ENCODE measurements around the gene CDKN2AIPNL. TPM values are rescaled to one million over a fixed set of nuclear protein-coding genes. Genes with fewer than 3 reads are reported as not detected.
"Not testable (repeated sequence)": the region's sequence is repeated elsewhere in the genome, so short reads cannot be mapped to it uniquely, and the experiment has no call there.

The CDKN2AIPNL gene
- total RNA-seq, 1 experiment from 2014 or later = 82.4 TPM

GRCh38 chr5:134380346-134380745 lies 31.3 kb downstream of the CDKN2AIPNL start:
- DNase-seq (ENCODE audit: unreplicated experiment) = no peak
- Mint-ChIP-seq H3K9me3 (ENCODE audit: unreplicated experiment) (no peaks in the 10 kb centered on the region), H3K36me3 (ENCODE audit: insufficient read depth, unreplicated experiment) (peaks cover 100% of the 10 kb centered on the region), H3K27me3 (ENCODE audit: insufficient read depth, unreplicated experiment) (no peaks in the 10 kb centered on the region), H3K4me1 (ENCODE audit: insufficient read depth, unreplicated experiment) (no peaks in the 10 kb centered on the region), H3K27ac (ENCODE audit: low read depth, unreplicated experiment) (no peak overlapping the region), H3K4me3 (ENCODE audit: unreplicated experiment) (no peak overlapping the region)
- no TSS peak for BruUV-seq (replicated peaks)
- ChIA-PET POLR2A (interaction anchor here (1.3 to 7.6 kb wide), 3 partner anchors 9 to 17 kb away, joined by 5 to 61 read pairs (median 6); partner anchors contain the start of gene UBE2B), CTCF (interaction anchor here (0.6 to 5.3 kb wide), 12 partner anchors 8 to 341 kb away, joined by 3 to 19 read pairs (median 6); partner anchors contain the start of gene UBE2B)
- intact Hi-C loops (cut with micrococcal nuclease) = no loop called here
- TF ChIP-seq CTCF (IDR thresholded peaks at IDR 0.05; ENCODE audit: unreplicated experiment) = no peak

- H3K36me3 Mint-ChIP-seq (ENCODE audit: insufficient read depth, unreplicated experiment) = peaks cover 78% of the 10 kb centered on the region
- no peak overlapping the region for H3K4me3 Mint-ChIP-seq (ENCODE audit: unreplicated experiment)
- H3K27me3 Mint-ChIP-seq (ENCODE audit: insufficient read depth, unreplicated experiment) = no peaks in the 10 kb centered on the region
- TF ChIP-seq CTCF (IDR thresholded peaks at IDR 0.05; ENCODE audit: unreplicated experiment) = peak; percentile 34
- H3K4me1 Mint-ChIP-seq (ENCODE audit: insufficient read depth, unreplicated experiment) = peaks cover 21% of the 10 kb centered on the region
- CTCF ChIA-PET = interaction anchor here (0.6 to 1.7 kb wide), 8 partner anchors 22 to 342 kb away, joined by 3 to 5 read pairs (median 4); partner anchors contain the start of gene CDKN2AIPNL
- H3K9me3 Mint-ChIP-seq (ENCODE audit: unreplicated experiment) = no peaks in the 10 kb centered on the region
- BruUV-seq (replicated peaks) = no TSS peak
- POLR2A ChIA-PET = interaction anchor here (0.6 to 4.8 kb wide), 8 partner anchors 10 to 199 kb away, joined by 3 to 94 read pairs (median 4); partner anchors contain the start of gene CDKN2AIPNL
- intact Hi-C loops (cut with micrococcal nuclease) = loop anchor here (5.0 kb wide), 1 partner anchor 138 kb away; no protein-coding TSS in a partner anchor
- DNase-seq (ENCODE audit: unreplicated experiment) = peak; percentile 24
- H3K27ac Mint-ChIP-seq (ENCODE audit: low read depth, unreplicated experiment) = no peak overlapping the region
These were observed 37.4 kb downstream of the CDKN2AIPNL start for GRCh38 chr5:134374232-134374631.

GRCh38 chr5:134373633-134374032 lies 38.0 kb downstream of the CDKN2AIPNL start:
- intact Hi-C loops (cut with micrococcal nuclease) = loop anchor here (5.0 kb wide), 1 partner anchor 139 kb away; no protein-coding TSS in a partner anchor
- not testable (repeated sequence) for H3K9me3 Mint-ChIP-seq (ENCODE audit: unreplicated experiment); DNase-seq (ENCODE audit: unreplicated experiment); H3K27me3 Mint-ChIP-seq (ENCODE audit: insufficient read depth, unreplicated experiment); H3K27ac Mint-ChIP-seq (ENCODE audit: low read depth, unreplicated experiment); BruUV-seq (replicated peaks)
- Mint-ChIP-seq H3K4me3 (ENCODE audit: unreplicated experiment) (peak overlapping the region; percentile 99), H3K4me1 (ENCODE audit: insufficient read depth, unreplicated experiment) (peaks cover 21% of the 10 kb centered on the region), H3K36me3 (ENCODE audit: insufficient read depth, unreplicated experiment) (peaks cover 72% of the 10 kb centered on the region)
- POLR2A ChIA-PET = interaction anchor here (2.4 to 4.8 kb wide), 2 partner anchors 10 to 36 kb away, joined by 9 to 94 read pairs; partner anchors contain the start of gene CDKN2AIPNL
- CTCF ChIA-PET = interaction anchor here (1.7 kb wide), 1 partner anchor 22 kb away, joined by 5 read pairs; no protein-coding TSS in a partner anchor

- Mint-ChIP-seq H3K4me3 (ENCODE audit: unreplicated experiment) (peak overlapping the region; percentile 99), H3K9me3 (ENCODE audit: unreplicated experiment) (no peaks in the 10 kb centered on the region), H3K27ac (ENCODE audit: low read depth, unreplicated experiment) (peak overlapping the region; percentile 99), H3K4me1 (ENCODE audit: insufficient read depth, unreplicated experiment) (peaks cover 26% of the 10 kb centered on the region), H3K36me3 (ENCODE audit: insufficient read depth, unreplicated experiment) (peaks cover 65% of the 10 kb centered on the region), H3K27me3 (ENCODE audit: insufficient read depth, unreplicated experiment) (no peaks in the 10 kb centered on the region)
- POLR2A ChIA-PET = interaction anchor here (0.5 to 7.8 kb wide), 51 partner anchors 9 to 387 kb away, joined by 3 to 169 read pairs (median 5); partner anchors contain the start of genes CAMLG, CDKN2AIPNL, DDX46 and JADE2
- DNase-seq (ENCODE audit: unreplicated experiment) = peak; percentile 76
- intact Hi-C loops (cut with micrococcal nuclease) = loop anchor here (1.0 to 5.0 kb wide), 6 partner anchors 41 to 205 kb away; no protein-coding TSS in a partner anchor
- CTCF ChIA-PET = interaction anchor here (0.6 to 3.4 kb wide), 22 partner anchors 8 to 1541 kb away, joined by 3 to 22 read pairs (median 4); partner anchors contain the start of genes CAMLG, CDKN2AIPNL, JADE2 and SHROOM1
- BruUV-seq (replicated peaks) = no TSS peak
- no peak for TF ChIP-seq CTCF (IDR thresholded peaks at IDR 0.05; ENCODE audit: unreplicated experiment)
These were observed 39.8 kb downstream of the CDKN2AIPNL start for GRCh38 chr5:134371834-134372340.

All from MCF 10A (cell line).